SK-N-SH treated with all-trans-retinoic acid at 6 μM for 48 hours (cell line): ENCODE results near the gene HTR7.
"Not testable (repeated sequence)": the region's sequence is repeated elsewhere in the genome, so short reads cannot be mapped to it uniquely, and the experiment has no call there.

Source experiments
- ARNTL ChIP-seq: fragments of 450-650 bp; formaldehyde crosslinking; IDR thresholded peaks from 2 replicates; pipeline ENCODE4 v1.5.0; 2020; ENCODE audit warnings: low read depth, mild to moderate bottlenecking, moderate library complexity, borderline replicate concordance
- PATZ1 ChIP-seq: fragments of 250-450 bp; sonication (Bioruptor Pico); IDR thresholded peaks from 2 replicates; pipeline ENCODE4 v1.8.0; 2020; ENCODE audit warnings: mild to moderate bottlenecking, moderate library complexity, borderline replicate concordance
- SNAI2 ChIP-seq: fragments of 250-450 bp; sonication (Bioruptor Pico); IDR thresholded peaks from 2 replicates; pipeline ENCODE4 v1.5.0; 2020; ENCODE audit warnings: mild to moderate bottlenecking, moderate library complexity
- TCF4 ChIP-seq: fragments of 250-450 bp; sonication (Bioruptor Pico); IDR thresholded peaks from 2 replicates; pipeline ENCODE4 v1.8.0; 2021; ENCODE audit warnings: mild to moderate bottlenecking, moderate library complexity, borderline replicate concordance
- ZFP30 ChIP-seq: fragments of 450-650 bp; formaldehyde crosslinking; IDR thresholded peaks from 2 replicates; pipeline ENCODE4 v1.5.0; 2022; ENCODE audit warnings: mild to moderate bottlenecking, moderate library complexity

GRCh38 chr10:90896916-90897315 lies 39.1 kb upstream of the HTR7 start:
- TF ChIP-seq SNAI2 (CRISPR knock-in tag); ARNTL (CRISPR knock-in tag); ZFP30 (CRISPR knock-in tag); PATZ1 (CRISPR knock-in tag); TCF4: not testable (repeated sequence)
